HTR-8/SVneo (cell line): Measurements from ENCODE around the gene CDX1.
"Not testable (repeated sequence)": the region's sequence is repeated elsewhere in the genome, so short reads cannot be mapped to it uniquely, and the experiment has no call there.

Experiments
- DNase-seq: peaks from one replicate; pipeline ENCODE4 v3.0.0; 2011; ENCODE audit warnings: low spot score, mixed read lengths; ENCODE audit not compliant: insufficient read length
- FAIRE-seq: peaks from 2 replicates; lab custom pipeline; 2011; peaks lifted over from hg19 to GRCh38; lab: Jason Lieb, UNC

CDX1 gene

DNA sequence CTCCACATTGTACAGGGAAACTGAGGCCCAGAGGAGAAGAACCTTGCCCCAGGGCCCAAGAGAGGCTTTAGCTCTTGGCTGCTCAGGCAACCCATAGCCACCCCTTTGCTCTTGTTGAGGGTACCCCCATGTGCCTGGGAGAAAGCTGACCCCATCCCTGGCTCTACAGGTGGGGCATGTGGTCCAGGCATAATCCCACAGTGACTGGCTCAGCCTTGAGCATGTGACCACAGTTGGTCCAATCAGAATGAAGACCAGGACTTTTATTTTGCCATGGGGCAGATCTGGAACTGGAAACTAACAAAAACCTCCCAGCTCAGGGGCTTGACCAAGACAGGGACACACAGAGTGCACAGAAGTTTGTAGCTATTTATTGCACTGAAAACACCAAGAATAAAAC is 52.6 kb downstream of the CDX1 start:
- DNase-seq (no peak), FAIRE-seq (no peak)

DNA sequence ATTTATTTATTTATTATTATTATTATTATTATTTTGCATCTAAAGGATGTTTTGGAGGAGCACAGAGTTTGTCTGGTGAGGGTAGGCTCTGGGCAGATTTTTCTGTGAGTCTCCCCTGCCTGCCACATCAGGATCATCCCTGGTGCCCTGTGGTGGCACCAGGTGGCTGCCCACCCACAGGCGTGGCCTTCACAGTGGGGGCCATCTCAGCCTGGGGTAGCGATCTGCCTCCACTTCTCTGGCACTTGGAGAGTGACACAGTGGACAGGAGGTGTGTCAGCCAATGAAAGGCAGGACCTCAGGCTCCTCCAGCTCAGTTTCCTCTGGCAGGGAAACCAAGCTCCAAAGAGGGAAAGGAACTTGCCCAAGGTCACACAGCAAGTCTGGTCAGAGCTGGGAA is 53.3 kb downstream of the CDX1 start:
- no peak for FAIRE-seq

DNA sequence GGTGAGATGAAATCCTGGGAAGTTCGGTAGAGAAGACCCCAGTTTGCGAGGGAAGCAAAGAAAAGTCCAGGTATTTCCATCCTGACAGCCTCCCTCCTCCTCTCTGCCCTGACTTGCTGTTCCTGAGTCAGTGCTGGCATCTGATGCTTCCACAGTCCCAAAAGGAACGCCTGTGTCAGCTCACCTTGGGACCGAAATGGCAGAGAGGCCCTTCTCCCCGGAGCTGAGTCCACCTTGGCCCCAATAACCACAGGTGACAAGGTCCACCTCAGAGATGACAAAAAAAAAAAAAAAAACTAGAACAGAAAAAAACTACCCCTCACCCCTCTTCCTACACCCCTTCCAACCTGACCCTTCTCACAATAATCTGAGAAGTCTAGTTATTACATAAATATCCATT is 54.9 kb downstream of the CDX1 start:
- DNase-seq (no peak), FAIRE-seq (no peak)

More for the DNA sequence above, 53.3 kb downstream of the CDX1 start:
- no peak for DNase-seq

DNA sequence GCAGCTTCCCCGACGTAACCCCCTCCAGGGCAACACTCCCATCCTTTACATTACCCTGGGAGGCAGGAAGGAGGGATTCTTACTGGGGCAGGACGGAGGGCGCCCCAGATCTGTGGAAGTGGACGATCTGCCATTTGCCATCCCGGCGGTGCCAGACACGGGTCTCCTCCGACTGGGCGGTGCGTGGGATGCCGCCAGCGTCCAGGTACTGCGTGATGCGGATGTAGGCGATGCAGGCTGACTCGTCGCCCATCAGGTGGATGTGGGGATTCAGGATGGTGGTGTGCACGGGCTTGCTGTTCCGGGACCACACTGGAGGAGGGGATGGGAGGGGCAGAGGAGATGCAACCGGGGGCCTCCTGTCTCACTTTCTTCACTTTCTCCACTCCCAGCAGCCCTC is 56.3 kb downstream of the CDX1 start:
- DNase-seq (no peak), FAIRE-seq (no peak)

DNA sequence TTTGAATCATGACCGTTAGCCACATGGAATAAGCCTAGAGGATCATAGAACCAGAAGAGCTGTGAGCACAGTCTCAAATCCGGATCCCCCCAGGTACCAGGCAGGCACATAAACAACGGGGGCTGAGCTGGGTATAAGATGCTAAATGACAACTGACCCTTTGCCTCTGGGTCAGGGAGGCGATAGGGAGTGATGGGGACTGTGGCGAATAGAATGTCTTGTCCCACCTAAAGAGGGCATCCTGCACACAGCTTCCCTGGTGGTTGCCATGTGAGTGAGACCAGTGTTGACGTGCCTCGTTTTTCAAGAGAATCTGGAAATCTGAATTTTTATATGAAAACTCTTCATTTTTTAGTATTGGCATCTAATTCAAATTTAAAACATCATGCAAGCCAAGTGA is 56.9 kb downstream of the CDX1 start:
- DNase-seq: no peak
- no peak for FAIRE-seq

DNA sequence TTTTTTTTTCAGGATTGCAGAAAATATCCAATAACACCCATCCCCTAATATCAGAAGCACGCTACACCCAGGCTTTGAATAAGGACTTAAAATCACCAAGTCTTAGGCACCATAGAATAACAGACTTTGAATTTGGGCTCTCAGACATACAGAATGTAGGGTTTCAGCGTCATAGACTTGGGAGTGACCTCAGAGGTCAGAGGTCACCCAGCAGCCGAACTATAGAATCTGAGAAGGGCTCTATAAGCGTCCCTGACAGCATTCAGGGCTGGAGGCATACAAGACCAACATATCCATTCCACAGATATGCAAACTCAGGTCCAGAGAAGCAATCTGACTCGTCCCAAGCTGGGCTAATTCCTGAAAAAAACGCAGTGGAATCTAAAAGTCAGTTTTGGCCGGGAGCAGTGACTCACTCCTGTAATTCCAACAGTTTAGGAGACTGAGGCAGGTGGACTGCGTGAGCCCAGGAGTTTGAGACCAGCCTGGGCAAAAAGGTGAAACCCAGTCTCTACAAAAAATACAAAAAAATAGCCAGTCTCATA is 58.0 kb downstream of the CDX1 start:
- DNase-seq (no peak), FAIRE-seq (no peak)

DNA sequence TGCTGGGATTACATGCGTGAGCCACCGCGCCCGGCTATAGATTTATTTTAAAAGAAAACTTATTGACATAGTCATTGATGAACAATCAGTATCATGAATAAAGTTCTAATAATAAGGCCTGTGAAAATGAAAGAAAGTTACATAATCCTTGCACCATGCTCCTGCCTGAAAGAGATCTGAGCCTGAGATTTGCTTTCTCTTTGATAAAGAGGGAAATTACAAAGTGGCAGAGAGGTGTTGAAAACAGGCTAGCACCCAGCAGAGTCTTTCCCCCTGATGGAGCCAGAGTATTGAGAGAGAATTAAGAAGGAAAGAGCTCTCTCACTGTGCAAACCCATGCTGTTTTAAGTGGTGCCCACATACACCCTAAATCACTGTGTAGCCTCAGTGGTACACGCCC is 60.5 kb downstream of the CDX1 start:
- no peak for DNase-seq
- FAIRE-seq: no peak

DNA sequence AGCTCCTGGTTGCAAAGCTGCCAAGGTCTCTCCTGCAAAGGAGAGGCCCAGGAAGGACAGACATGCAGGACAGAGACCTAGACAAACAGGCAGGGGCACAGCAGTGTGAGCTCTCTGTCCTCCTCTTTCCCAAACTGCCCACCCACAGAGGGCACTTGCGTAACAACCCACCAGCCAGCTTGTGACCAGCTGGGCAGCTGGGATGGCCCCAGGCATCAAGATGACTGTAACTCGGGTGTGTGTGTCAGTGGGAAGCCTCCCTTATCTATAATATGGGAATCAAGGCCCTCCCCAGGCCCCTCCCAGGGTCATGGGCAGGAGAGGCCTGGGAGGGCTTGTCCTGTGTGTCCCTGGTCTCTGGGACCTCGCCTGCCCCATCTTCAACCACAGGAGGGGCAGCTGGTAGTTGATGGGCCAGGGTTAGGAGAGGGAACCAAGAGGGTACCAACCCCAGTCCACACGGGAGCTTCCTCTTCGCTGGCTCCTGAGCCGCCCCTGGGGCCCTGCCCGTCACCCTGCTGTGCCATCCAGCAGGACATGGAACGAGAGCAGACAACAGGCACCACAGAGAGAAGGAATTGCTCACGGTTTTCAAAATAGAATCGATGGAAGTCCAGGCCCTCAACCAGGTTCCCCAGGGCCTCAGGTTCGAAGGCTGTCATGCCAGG is 61.2 kb downstream of the CDX1 start:
- FAIRE-seq (peak; percentile 59), DNase-seq (peak; percentile 66)

DNA sequence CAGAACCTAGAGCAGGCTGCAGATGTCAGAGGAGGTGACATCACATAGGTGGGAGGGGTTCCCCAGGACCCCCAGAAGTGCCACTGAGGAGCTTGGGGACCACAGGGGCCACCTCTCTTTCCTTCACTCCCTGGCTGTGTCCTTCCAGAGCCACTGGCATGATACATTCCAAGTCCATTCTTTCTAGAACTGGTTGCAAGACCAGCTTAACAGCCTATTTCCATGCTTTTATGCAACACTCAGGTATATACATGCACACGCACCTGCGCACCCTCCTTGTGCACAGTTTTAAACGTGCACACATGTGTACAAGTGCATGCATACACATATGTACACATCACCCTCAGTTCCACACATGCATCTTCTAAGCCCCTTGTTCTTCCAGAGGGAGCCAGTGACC is 63.0 kb downstream of the CDX1 start:
- DNase-seq: no peak
- FAIRE-seq: no peak

DNA sequence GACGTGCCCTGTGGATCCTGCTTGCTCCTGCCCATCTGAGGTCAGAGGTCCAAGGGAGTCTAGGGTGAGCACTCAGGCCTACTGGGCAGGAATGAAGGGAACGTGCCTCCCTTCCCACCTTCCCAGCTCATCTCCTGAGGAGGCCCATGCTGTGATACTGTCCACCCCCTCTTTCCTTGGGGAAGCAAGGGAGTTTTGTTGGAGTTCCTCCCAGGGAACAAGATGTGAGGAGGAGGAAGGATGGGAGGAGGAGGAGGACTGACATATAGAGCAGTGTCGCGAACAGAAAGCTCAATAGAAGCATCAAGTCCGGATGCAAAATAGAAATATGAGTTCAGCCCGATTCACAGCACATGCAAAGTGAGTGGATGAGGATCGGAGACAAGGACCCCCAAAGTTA is 64.3 kb downstream of the CDX1 start:
- no peak for DNase-seq
- FAIRE-seq: peak; percentile 59

DNA sequence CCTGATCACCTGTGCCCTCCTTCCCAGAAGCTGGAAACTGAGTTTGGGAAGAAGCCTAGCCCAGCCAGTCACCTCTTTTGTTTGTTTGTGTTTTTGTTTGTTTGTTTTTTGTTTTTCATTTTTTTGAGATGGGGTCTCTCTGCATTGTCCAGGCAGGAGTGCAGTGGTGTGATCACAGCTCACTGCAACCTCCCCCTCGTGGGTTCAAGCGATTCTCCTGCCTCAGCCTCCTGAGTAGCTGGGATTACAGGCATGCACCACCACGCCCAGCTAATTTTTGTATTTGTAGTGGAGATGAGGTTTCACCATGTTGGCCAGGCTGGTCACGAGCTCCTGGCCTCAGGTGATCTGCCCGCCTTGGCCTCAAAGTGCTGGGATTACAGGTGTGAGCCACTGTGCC is 67.1 kb downstream of the CDX1 start:
- FAIRE-seq: not testable (repeated sequence)

More for the DNA sequence above, 67.1 kb downstream of the CDX1 start:
- DNase-seq: not testable (repeated sequence)
